Measurements from ENCODE around the gene IDUA.

DNA sequence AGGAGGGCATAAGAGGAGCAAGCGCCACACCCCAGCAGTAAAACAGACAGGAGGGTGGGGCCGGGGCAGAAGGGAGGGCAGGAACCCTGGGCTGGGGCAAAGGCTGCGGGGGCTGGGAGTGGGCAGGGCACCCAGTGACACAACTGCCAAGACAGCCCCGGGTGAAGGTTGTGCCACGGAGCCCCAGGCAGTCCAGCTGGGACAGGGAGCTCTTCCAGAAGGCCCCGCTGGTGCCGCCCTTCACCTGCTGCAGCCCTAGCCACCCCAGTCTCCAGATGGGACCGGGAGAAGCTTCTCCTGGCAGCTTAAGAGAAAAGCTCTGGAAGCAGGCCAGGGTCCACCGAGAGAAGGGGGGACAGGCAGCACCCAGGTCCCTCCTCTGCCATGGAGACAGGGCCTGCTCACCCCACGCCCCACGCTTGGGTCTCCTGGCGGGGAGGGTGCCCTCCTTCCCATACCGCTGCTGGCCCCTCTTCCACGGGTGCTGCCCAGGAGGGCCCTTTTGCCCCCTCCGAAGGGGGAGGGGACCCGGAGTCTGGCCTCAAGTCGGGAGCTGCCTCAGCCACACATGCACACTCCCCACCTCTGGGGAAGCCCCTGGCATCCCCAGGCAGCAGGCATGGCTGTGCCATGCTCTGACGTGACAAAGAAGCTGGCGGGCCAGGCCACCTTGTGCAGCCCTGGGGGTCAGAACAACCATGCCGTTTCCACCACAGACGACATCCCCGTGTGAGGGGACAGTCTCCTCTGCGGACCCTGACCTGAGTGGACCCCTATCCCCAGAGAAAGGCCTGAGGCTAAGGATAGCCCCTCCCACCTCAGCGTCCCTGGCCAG lies 15.0 kb upstream of the IDUA start:
- TF ChIP-seq CTCF (IDR thresholded peaks at IDR 0.05), result no peak
- TF ChIP-seq POLR2A (IDR thresholded peaks at IDR 0.05), result no peak
